Testis (tissue), 3 donors: ENCODE data around the gene RACK1. TPM values are rescaled to one million over a fixed set of nuclear protein-coding genes. Genes with fewer than 3 reads are reported as not detected.

Source experiments
- DNase-seq: peaks from one replicate; pipeline ENCODE4 v3.0.0-alpha.2; 2019
- H3K27ac ChIP-seq, 2 donors: fragments of 200-600 bp; sonication (generic); one replicate each; pipeline ENCODE4 v1.5.1; 2019
- H3K27me3 ChIP-seq: fragments of 200-600 bp; sonication (generic); one replicate; pipeline ENCODE4 v1.5.1; 2019
- H3K36me3 ChIP-seq: fragments of 200-600 bp; sonication (generic); one replicate; pipeline ENCODE4 v1.5.1; 2017; ENCODE audit warnings: low read depth; ENCODE audit errors: missing control alignments
- H3K4me1 ChIP-seq: fragments of 200-600 bp; sonication (generic); one replicate; pipeline ENCODE4 v1.5.1; 2019
- H3K4me3 ChIP-seq, 2 donors: fragments of 200-600 bp; sonication (generic); one replicate each; pipeline ENCODE4 v1.5.1; 2017 to 2019
- H3K9me3 ChIP-seq: fragments of 200-600 bp; sonication (generic); one replicate; pipeline ENCODE4 v1.5.1; 2017
- POLR2A ChIP-seq: fragments of 450-650 bp; IDR thresholded peaks from one replicate; pipeline ENCODE4 v1.6.1; 2017; ENCODE audit warnings: antibody characterized with exemption, mild to moderate bottlenecking, moderate library complexity
- WGBS, 2 donors: methylation state at CpG; one replicate each; pipeline ENCODE4 v1.1.5; 2018; 5-methylcytosine and 5-hydroxymethylcytosine counted together
- intact Hi-C: fragments of 100-400 bp; cut with DNase I; formaldehyde crosslinking; loops from one replicate; pipeline ENCODE4 v1.15.1; 2023; ENCODE audit warnings: low total_unique reads
- polyA plus RNA-seq: library from polyadenylated mRNA; stranded (reverse); fragments of 350-450 nt; fragmentation: Illumina TruSeq; extraction: RNeasy Lipid Tissue Mini Kit (QIAGEN cat#74804); gene quantifications from one replicate; pipeline ENCODE4 v1.2.3, GENCODE V29; 2014; ENCODE audit warnings: low read depth, low replicate concordance; ENCODE audit not compliant: insufficient read depth
- total RNA-seq, 2 donors: library from RNA; depleted of rRNA; stranded (reverse); fragments of >200 nt; gene quantifications; one replicate each; pipeline ENCODE4 v1.2.3, GENCODE V29; 2016
- TF ChIP-seq, protein P1 (sequence below), 3 experiments: fragments of 450-650 bp in 2 of 3; fragments of 200-600 bp in 1 of 3; sonication (generic) in 1 of 3; IDR thresholded peaks; one replicate each; pipeline ENCODE4 v1.5.1; 2016 to 2019; ENCODE audit warnings: antibody characterized with exemption in 3 of 3, mild to moderate bottlenecking in 2 of 3, moderate library complexity in 1 of 3

Gene RACK1
- total and polyA plus RNA-seq, 3 donors from 2014 or later = 777 to 1,606 (median 1,149) TPM

DNA sequence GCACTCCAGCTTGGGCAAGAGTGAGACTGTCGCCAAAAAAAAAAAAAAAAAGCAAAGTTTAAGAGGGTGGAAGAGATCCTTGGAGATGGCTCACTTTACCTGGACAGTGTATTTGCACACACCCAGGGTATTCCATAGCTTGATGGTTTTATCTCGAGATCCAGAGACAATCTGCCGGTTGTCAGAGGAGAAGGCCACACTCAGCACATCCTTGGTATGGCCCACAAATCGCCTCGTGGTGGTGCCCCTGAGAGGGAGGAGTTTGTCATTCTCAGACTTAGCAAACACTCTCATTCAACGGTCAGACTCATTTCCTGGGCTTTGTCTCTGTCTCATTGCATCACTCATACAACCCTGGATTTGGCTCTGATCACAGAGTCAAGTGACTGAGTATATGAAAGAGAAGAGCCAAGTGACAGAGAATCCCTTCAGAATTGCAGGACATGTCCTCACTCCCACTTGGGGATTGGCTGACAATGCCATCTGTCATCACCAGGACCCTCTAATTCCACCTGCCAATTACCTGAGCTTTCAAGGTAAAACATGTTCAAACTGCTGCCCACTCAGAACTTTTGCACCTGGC is 2.2 kb downstream of the RACK1 start:
- WGBS, 2 donors = 40 to 49% methylated on average over 6 of the region's 6 CpGs
- DNase-seq = no peak
- Histone ChIP-seq H3K36me3 (no peaks in the 10 kb centered on the region), H3K27me3 (no peaks in the 10 kb centered on the region), H3K9me3 (no peaks in the 10 kb centered on the region), H3K4me3 (no peak overlapping the region), H3K27ac (no peak overlapping the region), H3K4me1 (peaks cover 30% of the 10 kb centered on the region)
- no peak for TF ChIP-seq POLR2A
- TF ChIP-seq, protein P1, sequence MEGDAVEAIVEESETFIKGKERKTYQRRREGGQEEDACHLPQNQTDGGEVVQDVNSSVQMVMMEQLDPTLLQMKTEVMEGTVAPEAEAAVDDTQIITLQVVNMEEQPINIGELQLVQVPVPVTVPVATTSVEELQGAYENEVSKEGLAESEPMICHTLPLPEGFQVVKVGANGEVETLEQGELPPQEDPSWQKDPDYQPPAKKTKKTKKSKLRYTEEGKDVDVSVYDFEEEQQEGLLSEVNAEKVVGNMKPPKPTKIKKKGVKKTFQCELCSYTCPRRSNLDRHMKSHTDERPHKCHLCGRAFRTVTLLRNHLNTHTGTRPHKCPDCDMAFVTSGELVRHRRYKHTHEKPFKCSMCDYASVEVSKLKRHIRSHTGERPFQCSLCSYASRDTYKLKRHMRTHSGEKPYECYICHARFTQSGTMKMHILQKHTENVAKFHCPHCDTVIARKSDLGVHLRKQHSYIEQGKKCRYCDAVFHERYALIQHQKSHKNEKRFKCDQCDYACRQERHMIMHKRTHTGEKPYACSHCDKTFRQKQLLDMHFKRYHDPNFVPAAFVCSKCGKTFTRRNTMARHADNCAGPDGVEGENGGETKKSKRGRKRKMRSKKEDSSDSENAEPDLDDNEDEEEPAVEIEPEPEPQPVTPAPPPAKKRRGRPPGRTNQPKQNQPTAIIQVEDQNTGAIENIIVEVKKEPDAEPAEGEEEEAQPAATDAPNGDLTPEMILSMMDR (IDR thresholded peaks at IDR 0.05) = no peak
- intact Hi-C loops = no loop called here

DNA sequence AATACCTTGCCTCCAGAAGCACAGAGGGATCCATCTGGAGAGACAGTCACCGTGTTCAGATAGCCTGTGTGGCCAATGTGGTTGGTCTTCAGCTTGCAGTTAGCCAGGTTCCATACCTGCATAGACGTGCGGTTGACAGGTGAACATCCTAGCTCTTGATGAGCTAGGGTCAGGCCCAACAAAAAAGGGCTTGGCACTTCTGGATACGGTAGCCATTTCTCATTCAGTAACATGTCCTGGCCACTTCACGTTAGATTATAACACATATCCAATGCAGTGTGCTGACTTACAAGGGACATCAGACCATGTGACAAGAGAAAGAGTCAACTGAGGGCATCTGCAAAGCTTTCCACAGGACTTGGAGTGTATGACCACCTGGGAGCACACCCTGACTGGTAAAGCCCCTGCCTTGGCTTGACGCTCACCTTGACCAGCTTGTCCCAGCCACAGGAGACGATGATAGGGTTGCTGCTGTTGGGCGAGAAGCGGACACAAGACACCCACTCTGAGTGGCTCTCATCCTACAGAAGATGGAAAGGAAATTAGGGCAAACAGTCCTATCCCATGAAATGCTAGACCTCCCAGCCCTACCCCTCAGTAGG is 4.5 kb downstream of the RACK1 start:
- Histone ChIP-seq H3K9me3 (no peaks in the 10 kb centered on the region), H3K4me3 (no peak overlapping the region), H3K4me1 (peaks cover 14% of the 10 kb centered on the region), H3K36me3 (no peaks in the 10 kb centered on the region), H3K27ac (no peak overlapping the region), H3K27me3 (no peaks in the 10 kb centered on the region)
- 91 to 94% methylated on average over 9 of the region's 9 CpGs for WGBS, 2 donors
- no peak for DNase-seq
- intact Hi-C loops = no loop called here
- no peak for TF ChIP-seq POLR2A

DNA sequence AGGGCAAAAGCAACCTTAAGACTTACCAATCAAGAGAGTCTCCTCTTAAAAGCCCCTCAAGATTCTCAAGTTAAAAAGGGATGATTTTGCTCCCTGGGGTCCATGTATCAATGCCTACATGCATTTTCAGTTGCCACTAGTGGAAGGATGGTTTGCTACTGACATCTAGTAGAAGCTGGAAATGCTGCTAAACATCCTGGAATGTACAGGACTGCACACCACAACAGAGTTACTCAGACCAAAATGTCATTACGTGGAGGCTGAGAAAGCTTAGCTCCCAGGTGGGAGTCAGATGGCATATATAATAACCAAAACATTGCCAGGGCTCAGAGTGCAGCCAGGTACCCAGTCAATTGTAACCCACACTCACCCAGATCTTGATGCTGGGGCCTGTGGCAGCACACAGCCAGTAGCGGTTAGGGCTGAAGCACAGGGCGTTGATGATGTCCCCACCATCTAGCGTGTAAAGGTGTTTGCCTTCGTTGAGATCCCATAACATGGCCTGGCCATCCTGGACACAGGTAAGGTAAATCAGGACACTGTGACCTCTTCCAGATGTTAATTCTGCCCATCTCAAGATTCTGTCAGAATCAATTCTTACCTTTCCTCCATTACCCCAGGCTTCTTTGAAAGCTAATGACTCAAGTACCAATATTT is 5.8 kb downstream of the RACK1 start:
- intact Hi-C loops = no loop called here
- Histone ChIP-seq H3K36me3 (no peaks in the 10 kb centered on the region), H3K4me3 (no peak overlapping the region), H3K4me1 (peaks cover 14% of the 10 kb centered on the region), H3K27ac (no peak overlapping the region), H3K27me3 (no peaks in the 10 kb centered on the region), H3K9me3 (no peaks in the 10 kb centered on the region)
- no peak for DNase-seq
- TF ChIP-seq, protein P1 (IDR thresholded peaks at IDR 0.05) = no peak
- no peak for TF ChIP-seq POLR2A
- 90 to 91% methylated on average over 5 of the region's 5 CpGs for WGBS, 2 donors

DNA sequence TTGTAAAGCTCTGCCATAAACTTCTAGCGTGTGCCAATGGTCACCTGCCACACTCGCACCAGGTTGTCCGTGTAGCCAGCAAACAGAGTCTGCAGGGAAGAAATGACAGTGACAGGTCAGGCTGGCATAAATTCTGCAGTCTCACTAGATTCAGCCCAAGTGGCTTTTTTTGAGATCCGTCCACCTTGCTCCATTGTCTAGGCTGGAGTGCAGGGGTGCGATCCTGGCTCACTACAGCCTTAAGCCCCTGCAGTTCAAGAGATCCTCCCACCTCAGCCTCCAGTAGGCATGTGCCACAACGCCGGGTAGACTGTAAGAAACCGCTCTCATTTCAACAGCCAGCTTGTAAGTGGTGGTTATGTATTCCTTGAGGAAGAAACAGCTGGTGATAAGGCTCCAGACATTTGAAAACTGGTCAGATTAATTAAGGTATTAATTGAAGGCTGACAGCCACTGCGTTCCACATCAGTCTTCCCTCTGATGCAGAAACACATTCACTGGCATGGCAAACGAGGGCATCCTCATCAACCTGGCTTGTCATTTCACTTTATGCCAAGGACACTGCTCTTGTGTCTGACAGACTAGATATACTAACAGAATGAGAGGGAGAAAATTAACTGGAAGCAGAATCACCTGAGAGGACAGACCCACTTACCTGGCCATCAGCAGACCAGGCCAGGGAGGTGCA is 6.6 kb downstream of the RACK1 start:
- Histone ChIP-seq H3K4me3 (no peak overlapping the region), H3K9me3 (no peaks in the 10 kb centered on the region), H3K27me3 (no peaks in the 10 kb centered on the region), H3K36me3 (no peaks in the 10 kb centered on the region), H3K4me1 (peaks cover 8% of the 10 kb centered on the region), H3K27ac (no peak overlapping the region)
- 87 to 88% methylated on average over 10 of the region's 10 CpGs for WGBS, 2 donors
- no peak for TF ChIP-seq POLR2A
- TF ChIP-seq, protein P1 (IDR thresholded peaks at IDR 0.05) = no peak
- no peak for DNase-seq
- intact Hi-C loops = no loop called here

DNA sequence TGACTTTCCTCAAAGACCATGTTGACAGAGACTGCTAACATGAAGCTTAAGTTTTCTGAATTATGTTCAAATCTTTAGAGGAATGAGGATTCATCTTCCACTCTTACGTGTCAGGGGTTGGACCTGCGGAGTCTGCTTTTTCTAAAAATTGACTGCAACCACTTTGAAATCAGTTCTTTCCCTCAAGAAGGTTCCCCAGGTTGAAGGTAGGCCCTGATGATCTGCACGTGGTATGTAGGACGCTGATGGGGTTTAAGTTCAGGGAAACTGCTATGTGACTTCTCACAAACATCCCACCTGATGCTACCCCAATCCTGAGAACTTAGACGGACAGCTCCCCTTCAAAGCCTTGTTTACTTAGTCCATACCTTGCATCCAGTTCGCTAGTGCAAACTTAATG is 7.2 kb downstream of the RACK1 start:
- TF ChIP-seq, protein P1 (IDR thresholded peaks at IDR 0.05) = no peak
- no peak for TF ChIP-seq POLR2A
- no peaks in the 10 kb centered on the region for H3K36me3 ChIP-seq
- intact Hi-C loops = no loop called here
- H3K4me1 ChIP-seq = peaks cover 2% of the 10 kb centered on the region
- no peaks in the 10 kb centered on the region for H3K27me3 ChIP-seq
- no peak overlapping the region for H3K4me3 ChIP-seq
- WGBS, 2 donors = 79 to 83% methylated on average over 6 of the region's 6 CpGs
- H3K9me3 ChIP-seq = no peaks in the 10 kb centered on the region
- DNase-seq = no peak
- no peak overlapping the region for H3K27ac ChIP-seq
